H1 (cell line): ENCODE data around the gene SLC22A23.
"Not testable (repeated sequence)": the region's sequence is repeated elsewhere in the genome, so short reads cannot be mapped to it uniquely, and the experiment has no call there.

ENCODE experiments used
- EP300 ChIP-seq, 2 experiments: IDR thresholded peaks; 1 replicate in 1 of 2; 2 replicates in 1 of 2; pipeline ENCODE4 v1.6.1; 2011 to 2012; ENCODE audit warnings: low read depth in 2 of 2, low read length in 2 of 2, mild to moderate bottlenecking in 2 of 2, borderline replicate concordance in 1 of 2, inconsistent platforms in 1 of 2, moderate library complexity in 1 of 2
- EZH2 ChIP-seq: fragments of 200-600 bp; sonication (generic); IDR thresholded peaks from 2 replicates; pipeline ENCODE4 v1.7.1; 2012; ENCODE audit warnings: low read depth, mild to moderate bottlenecking, moderate library complexity, low read length, inconsistent platforms; ENCODE audit not compliant: severe bottlenecking
- POLR2A ChIP-seq, 2 experiments: IDR thresholded peaks; 1 replicate in 1 of 2; 2 replicates in 1 of 2; pipeline ENCODE4 v1.6.1; 2011; ENCODE audit warnings: low read depth in 2 of 2, low read length in 2 of 2, mild to moderate bottlenecking in 2 of 2; ENCODE audit errors: control extremely low read depth in 1 of 2
- SIRT6 ChIP-seq: IDR thresholded peaks from one replicate; pipeline ENCODE4 v1.7.1; 2012; ENCODE audit warnings: low read length, inconsistent platforms
- TF ChIP-seq, protein P1 (sequence below): IDR thresholded peaks from 2 replicates; pipeline ENCODE4 v1.6.1; 2011; ENCODE audit warnings: low read length, improper control_type of control experiment

GRCh38 chr6:3378808-3379207 is 78.0 kb downstream of the SLC22A23 start:
- TF ChIP-seq SIRT6; EP300 (IDR thresholded peaks at IDR 0.05; ENCODE audit: borderline replicate concordance in 1 of 2, low read depth in 2 of 2, low read length in 2 of 2); POLR2A (IDR thresholded peaks at IDR 0.05; ENCODE audit: control extremely low read depth in 1 of 2, low read depth in 2 of 2, low read length in 2 of 2); EZH2: not testable (repeated sequence)
- TF ChIP-seq, protein P1, sequence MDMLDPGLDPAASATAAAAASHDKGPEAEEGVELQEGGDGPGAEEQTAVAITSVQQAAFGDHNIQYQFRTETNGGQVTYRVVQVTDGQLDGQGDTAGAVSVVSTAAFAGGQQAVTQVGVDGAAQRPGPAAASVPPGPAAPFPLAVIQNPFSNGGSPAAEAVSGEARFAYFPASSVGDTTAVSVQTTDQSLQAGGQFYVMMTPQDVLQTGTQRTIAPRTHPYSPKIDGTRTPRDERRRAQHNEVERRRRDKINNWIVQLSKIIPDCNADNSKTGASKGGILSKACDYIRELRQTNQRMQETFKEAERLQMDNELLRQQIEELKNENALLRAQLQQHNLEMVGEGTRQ = not testable (repeated sequence)
